ENCODE results near the gene TEX12.

- TF ChIP-seq CTCF (IDR thresholded peaks at IDR 0.05; ENCODE audit: insufficient read depth, low read length, poor library complexity, severe bottlenecking) = no peak
- TF ChIP-seq EZH2phosphoT487 (conservative IDR thresholded peaks at IDR 0.05; ENCODE audit: low read length) = no peak
These were observed 18.7 kb downstream of the TEX12 start for GRCh38 chr11:112185883-112186282.

Measured in SU-DHL-6 (cell line).